Colonic mucosa (tissue), 4 donors: Measurements from ENCODE around the gene HDAC1. TPM values are rescaled to one million over a fixed set of nuclear protein-coding genes. Genes with fewer than 3 reads are reported as not detected.
A peak's percentile ranks its signal among the peaks of the same experiment; 100 is the strongest.

Experiments
- DNase-seq: peaks from one replicate; pipeline ENCODE4 v3.0.0-alpha.2; 2020
- H3K27ac ChIP-seq: fragments of 200-600 bp; one replicate; pipeline ENCODE4 v1.8.0; 2021
- H3K27me3 ChIP-seq: fragments of 200-600 bp; one replicate; pipeline ENCODE4 v1.8.0; 2021
- H3K36me3 ChIP-seq: fragments of 200-600 bp; one replicate; pipeline ENCODE4 v1.8.0; 2021
- H3K4me1 ChIP-seq: fragments of 200-600 bp; one replicate; pipeline ENCODE4 v1.8.0; 2021; ENCODE audit warnings: mild to moderate bottlenecking
- H3K4me3 ChIP-seq: fragments of 200-600 bp; one replicate; pipeline ENCODE4 v1.8.0; 2021
- H3K9ac ChIP-seq, 2 donors: one replicate each; pipeline ENCODE4 v1.7.0; 2013; ENCODE audit warnings: control low read depth in 2 of 2, low read depth in 2 of 2, low read length in 2 of 2
- H3K9me3 ChIP-seq: fragments of 200-600 bp; one replicate; pipeline ENCODE4 v1.8.0; 2021
- intact Hi-C: fragments of 100-400 bp; cut with DNase I; formaldehyde crosslinking; loops from one replicate; pipeline ENCODE4 v1.14.1; 2022
- total RNA-seq, 2 donors: library from RNA; stranded (reverse); fragmentation: NEBNext Ultra II Directional in 1 of 2; extraction: Animal tissue kit (Norgen Biotek cat#: 25700) in 1 of 2; gene quantifications; one replicate each; pipeline ENCODE4 v1.2.1, GENCODE V29; 2021
- TF ChIP-seq, protein P1 (sequence below): fragments of 200-600 bp; IDR thresholded peaks from one replicate; pipeline ENCODE4 v1.8.0; 2022; ENCODE audit warnings: antibody characterized with exemption, mild to moderate bottlenecking
- donor health status: healthy.
- donor health status: DM: no; HTN: no; CAD: no.
- donor health status: DM: no; HTN: no; CAD: no.

HDAC1 gene
- total RNA-seq, 2 donors from 2014 or later, result 226 to 291 TPM

DNA sequence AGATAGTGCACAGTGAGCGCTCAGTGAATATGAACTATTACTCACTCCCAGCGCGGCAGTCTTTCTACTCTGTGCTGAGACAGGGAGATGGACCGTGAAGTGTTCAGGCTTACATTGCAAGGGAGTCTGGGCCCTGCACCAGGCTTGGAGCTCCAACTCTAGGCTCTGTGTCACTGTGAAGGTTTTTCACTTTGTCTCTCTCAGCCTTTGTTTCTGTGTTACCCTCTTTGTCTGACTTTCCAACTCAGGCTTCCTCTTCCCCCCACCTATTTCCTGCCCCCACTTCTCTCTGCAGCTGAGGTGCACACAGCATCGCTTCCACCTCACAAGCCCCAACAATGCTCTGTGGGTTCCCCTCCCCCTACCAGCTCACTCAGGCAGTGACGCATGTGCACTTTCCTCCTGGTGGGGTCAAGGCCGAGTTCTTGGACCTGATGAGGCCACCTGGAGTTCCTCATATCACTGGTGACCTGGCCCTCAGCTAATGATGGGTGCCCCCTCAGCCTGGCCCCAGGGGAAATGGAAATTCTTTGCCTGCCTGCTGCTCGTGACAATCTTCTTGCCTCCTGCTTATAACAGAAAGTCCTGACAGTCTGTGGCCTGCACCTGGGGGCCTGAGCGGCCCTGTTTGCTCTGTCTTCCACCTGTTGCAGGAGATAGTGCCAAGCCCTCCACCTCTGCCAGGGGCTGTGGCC lies 41.9 kb upstream of the HDAC1 start:
- intact Hi-C loops, result loop anchor here (10.0 kb wide), 1 partner anchor 85 kb away; the partner anchor contains the start of gene MARCKSL1
- TF ChIP-seq, protein P1, sequence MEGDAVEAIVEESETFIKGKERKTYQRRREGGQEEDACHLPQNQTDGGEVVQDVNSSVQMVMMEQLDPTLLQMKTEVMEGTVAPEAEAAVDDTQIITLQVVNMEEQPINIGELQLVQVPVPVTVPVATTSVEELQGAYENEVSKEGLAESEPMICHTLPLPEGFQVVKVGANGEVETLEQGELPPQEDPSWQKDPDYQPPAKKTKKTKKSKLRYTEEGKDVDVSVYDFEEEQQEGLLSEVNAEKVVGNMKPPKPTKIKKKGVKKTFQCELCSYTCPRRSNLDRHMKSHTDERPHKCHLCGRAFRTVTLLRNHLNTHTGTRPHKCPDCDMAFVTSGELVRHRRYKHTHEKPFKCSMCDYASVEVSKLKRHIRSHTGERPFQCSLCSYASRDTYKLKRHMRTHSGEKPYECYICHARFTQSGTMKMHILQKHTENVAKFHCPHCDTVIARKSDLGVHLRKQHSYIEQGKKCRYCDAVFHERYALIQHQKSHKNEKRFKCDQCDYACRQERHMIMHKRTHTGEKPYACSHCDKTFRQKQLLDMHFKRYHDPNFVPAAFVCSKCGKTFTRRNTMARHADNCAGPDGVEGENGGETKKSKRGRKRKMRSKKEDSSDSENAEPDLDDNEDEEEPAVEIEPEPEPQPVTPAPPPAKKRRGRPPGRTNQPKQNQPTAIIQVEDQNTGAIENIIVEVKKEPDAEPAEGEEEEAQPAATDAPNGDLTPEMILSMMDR, result no peak
- no peaks in the 10 kb centered on the region for H3K9me3 ChIP-seq
- H3K27ac ChIP-seq, result peak overlapping the region; percentile 68
- H3K4me1 ChIP-seq, result peaks cover 10% of the 10 kb centered on the region
- DNase-seq, result peak; percentile 47
- H3K27me3 ChIP-seq, result no peaks in the 10 kb centered on the region
- no peak overlapping the region for H3K4me3 ChIP-seq
- H3K36me3 ChIP-seq, result no peaks in the 10 kb centered on the region
- peak overlapping the region in 1 of 2 donors; percentile 51 for H3K9ac ChIP-seq

DNA sequence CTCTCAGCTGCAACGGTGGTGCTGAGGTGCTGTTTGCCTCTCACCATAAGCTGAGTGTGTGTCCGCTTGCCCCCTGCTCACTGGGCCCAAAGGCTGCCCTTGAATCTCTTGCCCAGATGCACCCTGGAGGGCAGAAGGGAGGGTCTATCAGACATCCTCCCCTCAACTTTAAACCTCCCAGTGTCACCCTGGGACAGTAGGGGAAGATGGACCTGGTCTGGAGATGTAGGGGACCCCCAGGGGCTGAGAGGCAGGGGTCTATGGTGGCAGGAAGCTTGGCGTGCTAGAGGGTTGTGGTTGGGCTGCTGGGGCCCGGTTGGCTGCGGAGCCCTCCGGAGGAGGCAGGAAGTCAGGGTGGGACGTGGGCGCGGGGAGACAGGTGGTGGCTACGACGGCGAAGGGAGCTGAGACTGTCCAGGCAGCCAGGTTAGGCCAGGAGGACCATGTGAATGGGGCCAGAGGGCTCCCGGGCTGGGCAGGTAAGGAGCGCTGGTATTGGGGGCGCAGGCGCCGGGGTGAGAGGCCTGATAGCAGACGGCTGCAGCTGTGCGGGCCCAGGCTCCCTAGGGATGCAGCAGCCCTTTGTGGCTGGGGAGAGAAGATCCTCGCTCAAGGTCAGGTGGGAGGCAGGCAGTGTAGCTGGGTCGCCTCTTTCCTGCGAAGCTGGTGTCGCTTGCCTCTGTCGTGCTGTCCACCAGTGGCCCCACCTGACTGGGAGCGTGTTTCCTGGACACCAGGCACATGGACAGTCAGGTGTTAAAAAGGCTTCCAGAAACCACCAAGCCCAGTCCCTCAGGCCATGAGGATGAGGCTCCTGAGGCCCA lies 40.8 kb upstream of the HDAC1 start, which contains the start of gene LCK:
Gene LCK, plus strand, starts transcription at position 373 of the 824 bp plus-strand sequence. CDS start 23,065 bp downstream, outside the sequence.
- peak within 1 kb of the TSS; percentile 51 to 63 for H3K9ac ChIP-seq
- DNase-seq, result no peak

DNA sequence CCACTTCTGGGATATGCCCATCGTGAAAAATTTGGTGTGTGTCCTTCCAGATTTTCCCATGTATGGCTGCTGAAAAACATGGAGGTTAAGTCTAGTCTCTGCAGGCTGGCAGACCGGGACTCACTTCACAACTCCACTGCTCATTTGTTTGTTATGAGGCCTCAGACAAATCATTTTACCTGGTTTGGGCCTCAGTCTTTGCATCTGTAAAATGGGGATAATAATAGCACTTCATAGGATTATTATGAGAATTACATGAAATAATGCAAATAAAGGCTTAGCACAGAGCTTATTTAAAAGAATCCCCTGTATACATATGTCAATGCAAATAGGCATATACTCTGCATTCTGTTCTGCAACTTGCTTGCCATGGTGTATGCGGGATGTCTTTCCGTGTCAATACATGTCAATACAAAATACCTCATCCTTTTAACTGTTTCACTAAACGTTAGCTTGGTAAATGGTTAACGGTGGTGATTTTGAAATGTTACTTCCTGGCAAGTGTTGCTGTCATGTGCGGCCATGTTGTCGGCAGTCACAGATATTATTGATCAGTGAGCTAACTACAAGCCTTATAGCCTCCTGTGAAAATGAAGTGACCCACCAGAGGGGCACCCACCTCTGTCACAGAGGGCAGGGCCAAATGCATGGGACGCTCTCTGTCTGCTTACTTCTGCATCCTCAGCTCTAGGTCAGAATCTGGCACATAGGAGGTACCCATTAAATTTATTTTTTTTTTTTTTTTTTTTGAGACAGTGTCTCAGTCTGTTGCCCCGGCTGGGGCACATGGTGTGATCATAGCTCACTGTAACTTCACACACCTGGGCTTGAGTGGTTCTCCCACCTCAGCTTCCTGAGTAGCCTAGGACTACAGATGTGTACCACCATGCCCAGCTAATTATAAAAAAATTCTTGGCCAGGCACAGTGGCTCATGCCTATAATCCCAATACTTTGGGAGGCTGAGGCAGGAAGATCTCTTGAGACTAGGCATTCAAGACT lies 36.5 kb upstream of the HDAC1 start:
- intact Hi-C loops, result no loop called here
- Histone ChIP-seq H3K27ac (no peak overlapping the region), H3K4me1 (no peaks in the 10 kb centered on the region), H3K4me3 (no peak overlapping the region), H3K27me3 (no peaks in the 10 kb centered on the region), H3K36me3 (no peaks in the 10 kb centered on the region), H3K9me3 (no peaks in the 10 kb centered on the region), H3K9ac (no peak overlapping the region)
- TF ChIP-seq, protein P1, result no peak
- no peak for DNase-seq

More for the DNA sequence above, 40.8 kb upstream of the HDAC1 start, which contains the start of gene LCK:
- Histone ChIP-seq H3K27ac (peak within 1 kb of the TSS; percentile 68), H3K36me3 (no peaks in the 10 kb centered on the region), H3K4me3 (peak within 1 kb of the TSS; percentile 10), H3K4me1 (peaks cover 10% of the 10 kb centered on the region), H3K27me3 (no peaks in the 10 kb centered on the region), H3K9me3 (no peaks in the 10 kb centered on the region)
- intact Hi-C loops, result no loop called here
- TF ChIP-seq, protein P1, result no peak

DNA sequence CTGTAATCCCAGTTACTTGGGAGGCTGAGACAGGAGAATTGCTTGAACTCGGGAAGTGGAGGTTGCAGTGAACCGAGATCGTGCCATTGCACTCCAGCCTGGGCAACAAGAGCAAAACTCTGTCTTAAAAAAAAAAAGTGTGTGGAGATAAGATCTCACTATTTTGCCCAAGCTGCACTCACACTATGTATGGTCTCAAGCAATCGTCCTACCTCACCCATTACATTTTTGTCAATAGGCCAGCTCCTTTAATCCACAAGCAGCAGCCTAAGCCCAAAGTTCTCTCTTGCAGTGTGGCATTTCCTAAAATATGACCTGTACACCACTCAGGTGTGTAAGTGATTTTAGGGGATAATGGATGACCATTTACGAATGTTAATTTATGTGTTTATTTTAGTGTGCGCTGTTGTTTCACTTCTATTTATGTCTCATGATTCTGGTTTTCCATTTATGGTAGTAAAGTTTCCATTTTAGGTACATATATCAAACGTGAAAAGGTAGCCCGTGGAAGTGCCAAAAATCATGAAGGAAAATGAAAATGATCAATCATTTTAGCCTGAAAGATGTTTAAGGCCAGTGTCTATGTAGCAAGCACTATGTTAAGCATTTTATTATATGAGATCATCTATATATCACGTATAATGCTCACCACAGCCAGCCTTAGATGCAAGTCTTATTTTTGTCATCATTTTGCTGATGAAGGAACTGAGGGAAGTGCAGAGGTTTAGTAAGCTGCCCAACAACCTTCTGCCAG lies 35.2 kb upstream of the HDAC1 start:
- H3K27ac ChIP-seq, result no peak overlapping the region
- no peaks in the 10 kb centered on the region for H3K27me3 ChIP-seq
- no peaks in the 10 kb centered on the region for H3K4me1 ChIP-seq
- intact Hi-C loops, result no loop called here
- H3K9ac ChIP-seq, result no peak overlapping the region
- TF ChIP-seq, protein P1, result no peak
- H3K4me3 ChIP-seq, result no peak overlapping the region
- no peak for DNase-seq
- no peaks in the 10 kb centered on the region for H3K9me3 ChIP-seq
- no peaks in the 10 kb centered on the region for H3K36me3 ChIP-seq
